MM.1S (cell line): ENCODE measurements around the gene HOXB6.

ENCODE experiments used
- CTCF ChIP-seq: fragments of 300-600 bp; sonication (generic); IDR thresholded peaks from 2 replicates; pipeline ENCODE4 v1.5.1; 2016; ENCODE audit warnings: antibody characterized with exemption, low read length, mixed read lengths
- EZH2 ChIP-seq: fragments of 300-600 bp; sonication (generic); optimal IDR thresholded peaks from 2 replicates; pipeline ENCODE3; 2017; ENCODE audit warnings: low read depth, mild to moderate bottlenecking, antibody characterized with exemption, low read length, mixed read lengths

DNA sequence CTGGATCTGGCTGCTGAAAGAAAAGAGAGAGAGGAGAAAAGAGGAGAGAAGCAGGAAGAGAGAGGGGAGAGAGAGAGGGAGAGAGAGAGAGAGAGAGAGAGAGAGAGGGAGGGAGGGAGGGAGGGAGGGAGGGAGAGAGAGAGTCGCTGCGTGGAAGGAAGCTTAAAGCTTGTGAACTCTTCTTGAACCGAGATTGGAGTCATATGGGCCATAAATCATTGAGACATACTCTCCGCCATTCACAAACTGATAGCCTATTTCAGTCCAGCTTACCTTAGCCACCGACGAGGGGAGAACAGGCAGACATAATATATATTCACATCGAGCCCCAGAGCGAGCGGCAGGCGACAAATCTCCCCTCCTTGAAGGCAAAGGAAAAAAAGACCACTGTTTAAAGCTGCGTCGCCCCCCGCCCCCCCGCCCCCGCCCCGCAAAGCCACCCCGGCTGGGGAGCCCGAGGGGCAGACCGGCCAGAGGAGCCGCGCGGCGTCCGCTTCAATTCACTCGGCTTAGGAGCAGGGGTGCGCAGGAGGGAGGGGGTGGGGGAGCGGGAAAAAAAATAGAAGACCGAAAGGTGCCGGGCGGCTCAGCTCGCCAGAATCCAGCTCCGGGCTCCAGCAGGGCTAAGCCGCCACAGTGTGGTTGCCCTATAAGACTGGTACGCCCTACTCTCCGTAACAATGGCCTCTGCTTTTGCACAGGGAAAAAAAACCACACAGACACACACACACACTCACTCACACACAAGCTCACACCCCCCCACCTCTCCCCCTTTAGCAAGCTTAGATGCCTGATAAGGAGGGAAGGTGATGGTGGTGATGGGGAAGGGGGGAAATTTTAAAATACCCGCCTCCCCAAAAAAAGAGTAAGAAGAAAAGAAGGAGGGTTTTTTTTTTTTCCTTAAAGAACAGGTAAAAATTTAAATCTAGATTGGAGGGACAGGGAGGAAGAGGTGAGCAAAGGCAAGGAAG is 49.2 kb downstream of the HOXB6 start:
- TF ChIP-seq CTCF (no peak), EZH2 (no peak)
